HUES48 (cell line): ENCODE measurements around the gene TMC5.
"Not testable (repeated sequence)": the region's sequence is repeated elsewhere in the genome, so short reads cannot be mapped to it uniquely, and the experiment has no call there.

ENCODE experiments used
- H3K27ac ChIP-seq: one replicate; pipeline ENCODE4 v1.7.0; 2013; ENCODE audit warnings: low read depth, low read length, inconsistent platforms
- H3K27me3 ChIP-seq: 2 replicates; pipeline ENCODE4 v1.6.1; 2013; ENCODE audit warnings: mild to moderate bottlenecking, low read length; ENCODE audit not compliant: control insufficient read depth, insufficient read depth
- H3K36me3 ChIP-seq: 2 replicates; pipeline ENCODE4 v1.6.1; 2013; ENCODE audit warnings: low read length; ENCODE audit not compliant: control insufficient read depth, insufficient read depth
- H3K4me1 ChIP-seq: 2 replicates; pipeline ENCODE4 v1.6.1; 2013; ENCODE audit warnings: mild to moderate bottlenecking, low read length; ENCODE audit not compliant: control insufficient read depth, insufficient read depth
- H3K4me3 ChIP-seq: 2 replicates; pipeline ENCODE4 v1.5.1; 2013; ENCODE audit warnings: mild to moderate bottlenecking, low read depth, low read length
- H3K9ac ChIP-seq: 2 replicates; pipeline ENCODE4 v1.6.1; 2013; ENCODE audit warnings: mild to moderate bottlenecking, low read depth, low read length, moderate library complexity
- H3K9me3 ChIP-seq: 2 replicates; pipeline ENCODE4 v1.6.1; 2013; ENCODE audit warnings: low read length; ENCODE audit not compliant: control insufficient read depth, insufficient read depth

The TMC5 gene, protein sequence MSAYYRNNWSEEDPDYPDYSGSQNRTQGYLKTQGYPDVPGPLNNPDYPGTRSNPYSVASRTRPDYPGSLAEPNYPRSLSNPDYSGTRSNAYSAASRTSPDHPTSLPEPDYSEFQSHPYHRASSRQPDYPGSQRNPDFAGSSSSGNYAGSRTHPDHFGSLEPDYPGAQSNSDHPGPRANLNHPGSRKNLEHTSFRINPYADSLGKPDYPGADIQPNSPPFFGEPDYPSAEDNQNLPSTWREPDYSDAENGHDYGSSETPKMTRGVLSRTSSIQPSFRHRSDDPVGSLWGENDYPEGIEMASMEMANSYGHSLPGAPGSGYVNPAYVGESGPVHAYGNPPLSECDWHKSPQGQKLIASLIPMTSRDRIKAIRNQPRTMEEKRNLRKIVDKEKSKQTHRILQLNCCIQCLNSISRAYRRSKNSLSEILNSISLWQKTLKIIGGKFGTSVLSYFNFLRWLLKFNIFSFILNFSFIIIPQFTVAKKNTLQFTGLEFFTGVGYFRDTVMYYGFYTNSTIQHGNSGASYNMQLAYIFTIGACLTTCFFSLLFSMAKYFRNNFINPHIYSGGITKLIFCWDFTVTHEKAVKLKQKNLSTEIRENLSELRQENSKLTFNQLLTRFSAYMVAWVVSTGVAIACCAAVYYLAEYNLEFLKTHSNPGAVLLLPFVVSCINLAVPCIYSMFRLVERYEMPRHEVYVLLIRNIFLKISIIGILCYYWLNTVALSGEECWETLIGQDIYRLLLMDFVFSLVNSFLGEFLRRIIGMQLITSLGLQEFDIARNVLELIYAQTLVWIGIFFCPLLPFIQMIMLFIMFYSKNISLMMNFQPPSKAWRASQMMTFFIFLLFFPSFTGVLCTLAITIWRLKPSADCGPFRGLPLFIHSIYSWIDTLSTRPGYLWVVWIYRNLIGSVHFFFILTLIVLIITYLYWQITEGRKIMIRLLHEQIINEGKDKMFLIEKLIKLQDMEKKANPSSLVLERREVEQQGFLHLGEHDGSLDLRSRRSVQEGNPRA

GRCh38 chr16:19417640-19418039, at the start of gene TMC5:
Gene TMC5, plus strand, starts transcription at chr16:19417883. Its CDS starts 22,156 bp downstream, at chr16:19440039.
- Histone ChIP-seq H3K36me3 (no peaks in the 10 kb centered on the region), H3K4me1 (no peaks in the 10 kb centered on the region), H3K4me3 (no peak within 1 kb of the TSS), H3K9me3 (no peaks in the 10 kb centered on the region), H3K27me3 (no peaks in the 10 kb centered on the region), H3K9ac (no peak within 1 kb of the TSS), H3K27ac (no peak within 1 kb of the TSS)

DNA sequence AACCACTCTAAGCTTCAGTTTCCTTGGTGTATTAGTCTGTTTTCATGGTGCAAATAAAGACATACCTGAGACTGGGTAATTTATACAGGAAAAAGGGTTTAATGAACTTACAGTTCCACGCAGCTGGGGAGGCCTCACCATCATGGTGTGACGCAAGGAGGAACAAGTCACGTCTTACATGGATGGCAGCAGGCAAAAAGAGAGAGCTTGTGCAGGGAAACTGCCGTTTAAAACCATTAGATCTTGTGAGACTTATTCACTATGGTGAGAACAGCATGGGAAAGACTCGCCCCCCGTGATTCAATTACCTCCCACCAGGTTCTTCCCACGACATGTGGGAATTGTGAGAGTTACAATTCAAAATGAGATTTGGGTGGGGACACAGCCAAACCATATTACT, 45.1 kb upstream of the TMC5 start:
- not testable (repeated sequence) for H3K4me1 ChIP-seq, H3K9me3 ChIP-seq, H3K9ac ChIP-seq, H3K27me3 ChIP-seq, H3K27ac ChIP-seq, H3K36me3 ChIP-seq, H3K4me3 ChIP-seq

- no peaks in the 10 kb centered on the region for H3K9me3 ChIP-seq
- H3K36me3 ChIP-seq: no peaks in the 10 kb centered on the region
- H3K4me1 ChIP-seq: no peaks in the 10 kb centered on the region
- no peak overlapping the region for H3K4me3 ChIP-seq
- H3K27me3 ChIP-seq: no peaks in the 10 kb centered on the region
- no peak overlapping the region for H3K9ac ChIP-seq
- no peak overlapping the region for H3K27ac ChIP-seq
These were observed 43.3 kb upstream of the TMC5 start for GRCh38 chr16:19374402-19374801.

DNA sequence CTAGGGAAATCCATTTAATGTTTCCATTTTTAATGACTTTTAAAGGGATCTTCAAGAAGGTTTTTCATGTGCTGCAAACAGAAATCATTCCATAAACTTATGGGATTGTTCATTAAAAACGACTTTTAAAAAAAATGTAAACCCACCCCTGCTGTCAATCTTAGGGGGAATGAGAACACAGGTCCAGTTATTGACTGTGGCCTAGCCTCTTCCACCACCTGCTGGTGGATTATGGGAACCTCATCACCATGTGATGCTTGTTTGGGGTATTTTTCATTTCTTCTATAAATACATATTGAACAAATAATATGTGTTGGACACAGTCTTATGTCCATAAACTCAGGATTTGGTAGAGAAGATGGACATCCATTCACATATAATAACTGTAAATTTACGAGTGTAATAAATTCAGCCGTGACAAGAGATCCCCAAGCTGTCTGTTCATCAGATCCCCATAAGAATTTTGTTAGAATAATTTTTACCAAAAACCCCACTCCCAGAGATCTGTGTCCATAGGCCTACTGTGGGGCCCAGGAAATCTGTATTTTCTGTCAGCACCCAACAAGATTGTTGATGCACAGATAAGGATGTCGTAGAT, 42.0 kb upstream of the TMC5 start:
- no peaks in the 10 kb centered on the region for H3K36me3 ChIP-seq
- no peak overlapping the region for H3K9ac ChIP-seq
- H3K27ac ChIP-seq: no peak overlapping the region
- H3K27me3 ChIP-seq: no peaks in the 10 kb centered on the region
- no peaks in the 10 kb centered on the region for H3K4me1 ChIP-seq
- no peak overlapping the region for H3K4me3 ChIP-seq
- H3K9me3 ChIP-seq: no peaks in the 10 kb centered on the region

GRCh38 chr16:19377864-19378263, 39.8 kb upstream of the TMC5 start:
- Histone ChIP-seq H3K9ac (no peak overlapping the region), H3K4me1 (no peaks in the 10 kb centered on the region)

DNA sequence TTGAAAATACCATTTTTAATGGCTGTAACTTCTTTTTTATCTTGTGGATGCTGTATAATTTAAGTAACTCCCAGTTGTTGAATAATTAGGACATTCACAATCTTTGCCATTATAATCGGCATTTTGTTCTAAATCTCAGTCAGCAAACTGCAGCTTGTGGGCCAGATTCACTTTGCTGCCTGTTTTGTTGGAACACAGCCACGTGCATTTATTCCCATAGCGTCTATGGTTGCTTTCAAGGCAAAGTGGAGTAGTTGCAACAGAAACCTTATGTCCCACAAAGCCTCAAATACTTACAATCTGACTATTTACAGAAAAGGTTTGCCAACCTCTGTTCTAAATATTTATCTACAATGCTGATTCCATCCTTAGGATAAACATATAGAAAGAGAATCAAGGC, 39.2 kb upstream of the TMC5 start:
- H3K4me3 ChIP-seq: no peak overlapping the region
- no peaks in the 10 kb centered on the region for H3K4me1 ChIP-seq

More at GRCh38 chr16:19377864-19378263, 39.8 kb upstream of the TMC5 start:
- Histone ChIP-seq H3K27me3 (no peaks in the 10 kb centered on the region), H3K27ac (no peak overlapping the region), H3K4me3 (no peak overlapping the region), H3K36me3 (no peaks in the 10 kb centered on the region), H3K9me3 (no peaks in the 10 kb centered on the region)

DNA sequence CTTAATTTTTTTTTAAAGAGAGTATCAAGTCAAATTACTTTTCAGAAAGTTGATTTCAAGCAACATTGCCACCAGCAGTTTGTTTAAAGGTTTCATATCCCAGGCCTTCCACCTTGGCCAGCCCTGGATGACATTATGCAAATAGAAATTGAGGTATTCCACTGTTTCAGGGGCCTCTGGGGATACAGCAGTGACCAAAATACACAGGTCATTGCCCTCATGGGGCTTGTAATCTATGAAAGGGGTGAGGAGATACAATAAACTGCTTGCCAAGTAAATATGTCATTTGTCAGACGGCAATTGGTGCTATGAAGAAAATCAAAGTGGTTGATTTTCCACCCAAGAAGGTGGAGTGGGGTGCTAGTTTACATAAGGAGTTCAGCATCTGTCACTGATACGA, 37.8 kb upstream of the TMC5 start:
- no peak overlapping the region for H3K9ac ChIP-seq
- H3K4me1 ChIP-seq: no peaks in the 10 kb centered on the region
- H3K4me3 ChIP-seq: no peak overlapping the region
- no peak overlapping the region for H3K27ac ChIP-seq
- no peaks in the 10 kb centered on the region for H3K9me3 ChIP-seq
- H3K36me3 ChIP-seq: no peaks in the 10 kb centered on the region
- H3K27me3 ChIP-seq: no peaks in the 10 kb centered on the region

More for the DNA sequence above, 39.2 kb upstream of the TMC5 start:
- H3K9ac ChIP-seq: no peak overlapping the region
- H3K36me3 ChIP-seq: no peaks in the 10 kb centered on the region
- no peaks in the 10 kb centered on the region for H3K27me3 ChIP-seq
- no peak overlapping the region for H3K27ac ChIP-seq
- no peaks in the 10 kb centered on the region for H3K9me3 ChIP-seq

DNA sequence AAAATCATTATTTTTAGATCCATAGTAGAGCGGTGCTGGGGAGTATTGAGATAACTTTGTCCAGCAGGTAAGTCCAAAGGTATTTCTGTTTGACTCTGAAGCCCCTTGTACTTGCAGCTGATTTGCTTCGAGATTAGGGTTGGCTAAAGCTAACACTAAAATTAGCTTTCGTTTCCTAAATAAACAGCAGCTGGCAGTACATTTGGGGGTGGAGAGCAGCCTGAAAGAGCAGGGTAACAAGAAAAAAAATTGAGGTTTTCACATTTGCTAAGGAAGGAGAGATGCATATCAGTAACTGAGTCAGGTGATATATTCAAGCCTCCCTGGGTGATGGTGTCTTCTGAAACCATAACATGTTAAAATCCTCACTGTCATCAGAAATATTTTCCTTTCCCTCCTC, 37.4 kb upstream of the TMC5 start:
- H3K27me3 ChIP-seq: no peaks in the 10 kb centered on the region
- no peak overlapping the region for H3K27ac ChIP-seq
- no peaks in the 10 kb centered on the region for H3K36me3 ChIP-seq
- H3K4me3 ChIP-seq: no peak overlapping the region
- H3K9me3 ChIP-seq: no peaks in the 10 kb centered on the region
- H3K4me1 ChIP-seq: no peaks in the 10 kb centered on the region
- no peak overlapping the region for H3K9ac ChIP-seq

DNA sequence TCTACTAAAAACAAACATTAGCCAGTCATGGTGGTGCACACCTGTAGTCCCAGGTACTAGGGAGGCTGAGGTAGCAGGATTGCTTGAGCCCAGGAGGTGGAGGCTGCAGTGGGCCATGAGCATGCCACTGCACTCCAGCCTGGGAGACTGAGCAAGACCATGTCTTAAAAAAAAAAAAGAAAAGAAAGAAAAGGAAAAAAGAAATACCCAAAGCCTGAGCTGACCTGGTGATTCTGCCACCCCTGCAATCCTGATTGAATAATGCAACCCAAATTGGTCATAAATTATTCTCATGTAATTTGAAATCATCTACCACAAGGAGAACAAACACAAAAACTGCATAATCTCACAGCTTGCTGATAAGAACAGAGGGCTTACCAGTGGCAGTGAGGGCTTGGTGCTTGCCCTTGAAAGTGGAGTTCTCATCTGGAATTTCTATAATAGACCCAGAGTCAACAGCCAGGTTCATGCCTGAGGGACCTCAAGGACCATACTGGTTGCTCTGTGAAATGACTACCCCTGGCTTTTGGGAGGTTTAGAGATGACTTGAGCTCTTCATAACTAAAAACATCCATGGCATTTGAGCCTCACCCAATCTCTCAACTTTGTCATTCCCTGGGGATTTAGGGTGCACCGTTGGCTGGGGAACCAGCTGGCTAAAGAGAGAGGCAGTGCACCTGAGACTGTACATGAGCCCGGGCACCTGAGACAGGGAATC, 35.4 kb upstream of the TMC5 start:
- Histone ChIP-seq H3K9ac (no peak overlapping the region), H3K36me3 (no peaks in the 10 kb centered on the region), H3K9me3 (no peaks in the 10 kb centered on the region), H3K4me1 (no peaks in the 10 kb centered on the region), H3K27me3 (no peaks in the 10 kb centered on the region), H3K27ac (no peak overlapping the region), H3K4me3 (no peak overlapping the region)
